ENCODE results near the gene EFHD1. TPM values are rescaled to one million over a fixed set of nuclear protein-coding genes. Genes with fewer than 3 reads are reported as not detected.
A peak's percentile ranks its signal among the peaks of the same experiment; 100 is the strongest.

The EFHD1 gene
- total and polyA plus RNA-seq, 2 of the 13 experiments (the other 11 are each of a cell fraction or from before 2014, with no cell fraction given), result 0.09 TPM; not detected in 1

- TF ChIP-seq TCF12 (IDR thresholded peaks at IDR 0.05) (no peak), TCF12 (CRISPR knock-in tag; IDR thresholded peaks at IDR 0.05) (0 out of 2 replicates have a peak, but pooled peaks have one; percentile 4), ZNF446 (CRISPR knock-in tag; IDR thresholded peaks at IDR 0.05) (no peak), ZBTB46 (CRISPR knock-in tag; IDR thresholded peaks at IDR 0.05; ENCODE audit: borderline replicate concordance) (no peak), ZNF468 (CRISPR knock-in tag; IDR thresholded peaks at IDR 0.05) (no peak), SMC3 (IDR thresholded peaks at IDR 0.05; ENCODE audit: low read length) (no peak), ZFP41 (CRISPR knock-in tag; IDR thresholded peaks at IDR 0.05; ENCODE audit: borderline replicate concordance) (no peak), ZKSCAN1 (IDR thresholded peaks at IDR 0.05; ENCODE audit: low read length) (no peak), STAT5B (CRISPR knock-in tag; IDR thresholded peaks at IDR 0.05) (no peak), PHF8 (CRISPR knock-in tag; IDR thresholded peaks at IDR 0.05) (peak; percentile 72; the same call in 1 of the 2 replicates), ZNF354B (CRISPR knock-in tag; IDR thresholded peaks at IDR 0.05) (no peak), ZNF207 (IDR thresholded peaks at IDR 0.05; ENCODE audit: borderline replicate concordance) (no peak), ZNF670 (CRISPR knock-in tag; IDR thresholded peaks at IDR 0.05; ENCODE audit: borderline replicate concordance) (no peak), FOXK2 (IDR thresholded peaks at IDR 0.05) (no peak), KDM3A (CRISPR knock-in tag; IDR thresholded peaks at IDR 0.05; ENCODE audit: low read depth) (0 out of 2 replicates have a peak, but pooled peaks have one; percentile 27), JUND (CRISPR knock-in tag; IDR thresholded peaks at IDR 0.05) (no peak), SP140L (CRISPR knock-in tag; IDR thresholded peaks at IDR 0.05; ENCODE audit: borderline replicate concordance) (no peak; the same call in 1 of the 2 replicates)
- TF ChIP-seq, protein P1, sequence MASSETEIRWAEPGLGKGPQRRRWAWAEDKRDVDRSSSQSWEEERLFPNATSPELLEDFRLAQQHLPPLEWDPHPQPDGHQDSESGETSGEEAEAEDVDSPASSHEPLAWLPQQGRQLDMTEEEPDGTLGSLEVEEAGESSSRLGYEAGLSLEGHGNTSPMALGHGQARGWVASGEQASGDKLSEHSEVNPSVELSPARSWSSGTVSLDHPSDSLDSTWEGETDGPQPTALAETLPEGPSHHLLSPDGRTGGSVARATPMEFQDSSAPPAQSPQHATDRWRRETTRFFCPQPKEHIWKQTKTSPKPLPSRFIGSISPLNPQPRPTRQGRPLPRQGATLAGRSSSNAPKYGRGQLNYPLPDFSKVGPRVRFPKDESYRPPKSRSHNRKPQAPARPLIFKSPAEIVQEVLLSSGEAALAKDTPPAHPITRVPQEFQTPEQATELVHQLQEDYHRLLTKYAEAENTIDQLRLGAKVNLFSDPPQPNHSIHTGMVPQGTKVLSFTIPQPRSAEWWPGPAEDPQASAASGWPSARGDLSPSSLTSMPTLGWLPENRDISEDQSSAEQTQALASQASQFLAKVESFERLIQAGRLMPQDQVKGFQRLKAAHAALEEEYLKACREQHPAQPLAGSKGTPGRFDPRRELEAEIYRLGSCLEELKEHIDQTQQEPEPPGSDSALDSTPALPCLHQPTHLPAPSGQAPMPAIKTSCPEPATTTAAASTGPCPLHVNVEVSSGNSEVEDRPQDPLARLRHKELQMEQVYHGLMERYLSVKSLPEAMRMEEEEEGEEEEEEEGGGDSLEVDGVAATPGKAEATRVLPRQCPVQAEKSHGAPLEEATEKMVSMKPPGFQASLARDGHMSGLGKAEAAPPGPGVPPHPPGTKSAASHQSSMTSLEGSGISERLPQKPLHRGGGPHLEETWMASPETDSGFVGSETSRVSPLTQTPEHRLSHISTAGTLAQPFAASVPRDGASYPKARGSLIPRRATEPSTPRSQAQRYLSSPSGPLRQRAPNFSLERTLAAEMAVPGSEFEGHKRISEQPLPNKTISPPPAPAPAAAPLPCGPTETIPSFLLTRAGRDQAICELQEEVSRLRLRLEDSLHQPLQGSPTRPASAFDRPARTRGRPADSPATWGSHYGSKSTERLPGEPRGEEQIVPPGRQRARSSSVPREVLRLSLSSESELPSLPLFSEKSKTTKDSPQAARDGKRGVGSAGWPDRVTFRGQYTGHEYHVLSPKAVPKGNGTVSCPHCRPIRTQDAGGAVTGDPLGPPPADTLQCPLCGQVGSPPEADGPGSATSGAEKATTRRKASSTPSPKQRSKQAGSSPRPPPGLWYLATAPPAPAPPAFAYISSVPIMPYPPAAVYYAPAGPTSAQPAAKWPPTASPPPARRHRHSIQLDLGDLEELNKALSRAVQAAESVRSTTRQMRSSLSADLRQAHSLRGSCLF (CRISPR knock-in tag; IDR thresholded peaks at IDR 0.05; ENCODE audit: borderline replicate concordance), result no peak
- TF ChIP-seq, protein P2, sequence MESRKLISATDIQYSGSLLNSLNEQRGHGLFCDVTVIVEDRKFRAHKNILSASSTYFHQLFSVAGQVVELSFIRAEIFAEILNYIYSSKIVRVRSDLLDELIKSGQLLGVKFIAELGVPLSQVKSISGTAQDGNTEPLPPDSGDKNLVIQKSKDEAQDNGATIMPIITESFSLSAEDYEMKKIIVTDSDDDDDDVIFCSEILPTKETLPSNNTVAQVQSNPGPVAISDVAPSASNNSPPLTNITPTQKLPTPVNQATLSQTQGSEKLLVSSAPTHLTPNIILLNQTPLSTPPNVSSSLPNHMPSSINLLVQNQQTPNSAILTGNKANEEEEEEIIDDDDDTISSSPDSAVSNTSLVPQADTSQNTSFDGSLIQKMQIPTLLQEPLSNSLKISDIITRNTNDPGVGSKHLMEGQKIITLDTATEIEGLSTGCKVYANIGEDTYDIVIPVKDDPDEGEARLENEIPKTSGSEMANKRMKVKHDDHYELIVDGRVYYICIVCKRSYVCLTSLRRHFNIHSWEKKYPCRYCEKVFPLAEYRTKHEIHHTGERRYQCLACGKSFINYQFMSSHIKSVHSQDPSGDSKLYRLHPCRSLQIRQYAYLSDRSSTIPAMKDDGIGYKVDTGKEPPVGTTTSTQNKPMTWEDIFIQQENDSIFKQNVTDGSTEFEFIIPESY (CRISPR knock-in tag; IDR thresholded peaks at IDR 0.05), result no peak
- TF ChIP-seq, protein P3, sequence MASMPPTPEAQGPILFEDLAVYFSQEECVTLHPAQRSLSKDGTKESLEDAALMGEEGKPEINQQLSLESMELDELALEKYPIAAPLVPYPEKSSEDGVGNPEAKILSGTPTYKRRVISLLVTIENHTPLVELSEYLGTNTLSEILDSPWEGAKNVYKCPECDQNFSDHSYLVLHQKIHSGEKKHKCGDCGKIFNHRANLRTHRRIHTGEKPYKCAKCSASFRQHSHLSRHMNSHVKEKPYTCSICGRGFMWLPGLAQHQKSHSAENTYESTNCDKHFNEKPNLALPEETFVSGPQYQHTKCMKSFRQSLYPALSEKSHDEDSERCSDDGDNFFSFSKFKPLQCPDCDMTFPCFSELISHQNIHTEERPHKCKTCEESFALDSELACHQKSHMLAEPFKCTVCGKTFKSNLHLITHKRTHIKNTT (CRISPR knock-in tag; IDR thresholded peaks at IDR 0.05), result no peak
Observed at GRCh38 chr2:232697807-232698110, 64.4 kb downstream of the EFHD1 start (continued).

Measured in HepG2 (cell line).